22Rv1 (cell line): ENCODE measurements around the gene CPNE9.

Experiments used
- ZFX ChIP-seq: fragments of 450-650 bp; IDR thresholded peaks from 2 replicates; pipeline ENCODE4 v1.6.1; 2017; ENCODE audit warnings: antibody characterized with exemption, borderline replicate concordance
- TF ChIP-seq, protein P1 (sequence below): fragments of 450-650 bp; IDR thresholded peaks from 2 replicates; pipeline ENCODE4 v1.5.1; 2017; ENCODE audit warnings: mild to moderate bottlenecking

DNA sequence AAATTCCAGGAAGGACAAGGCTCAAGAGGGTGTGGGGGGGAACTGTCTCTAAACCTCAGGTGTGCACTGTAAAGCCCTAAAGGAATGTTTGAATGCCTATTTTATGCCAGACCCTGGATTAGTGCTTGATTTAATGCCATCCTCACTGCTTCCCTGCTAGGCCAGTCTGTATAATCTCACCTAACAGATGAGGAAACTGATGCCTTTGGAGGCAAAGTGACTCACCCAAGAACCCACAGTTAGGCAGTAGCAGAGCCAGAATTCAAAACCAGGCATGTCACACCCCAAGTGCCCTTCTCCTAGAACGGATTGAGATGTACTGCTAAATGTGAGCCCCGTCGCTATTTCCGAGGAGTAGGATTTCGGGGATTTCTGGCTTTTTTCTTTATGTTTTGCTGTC lies 58.3 kb downstream of the CPNE9 start:
- TF ChIP-seq, protein P1, sequence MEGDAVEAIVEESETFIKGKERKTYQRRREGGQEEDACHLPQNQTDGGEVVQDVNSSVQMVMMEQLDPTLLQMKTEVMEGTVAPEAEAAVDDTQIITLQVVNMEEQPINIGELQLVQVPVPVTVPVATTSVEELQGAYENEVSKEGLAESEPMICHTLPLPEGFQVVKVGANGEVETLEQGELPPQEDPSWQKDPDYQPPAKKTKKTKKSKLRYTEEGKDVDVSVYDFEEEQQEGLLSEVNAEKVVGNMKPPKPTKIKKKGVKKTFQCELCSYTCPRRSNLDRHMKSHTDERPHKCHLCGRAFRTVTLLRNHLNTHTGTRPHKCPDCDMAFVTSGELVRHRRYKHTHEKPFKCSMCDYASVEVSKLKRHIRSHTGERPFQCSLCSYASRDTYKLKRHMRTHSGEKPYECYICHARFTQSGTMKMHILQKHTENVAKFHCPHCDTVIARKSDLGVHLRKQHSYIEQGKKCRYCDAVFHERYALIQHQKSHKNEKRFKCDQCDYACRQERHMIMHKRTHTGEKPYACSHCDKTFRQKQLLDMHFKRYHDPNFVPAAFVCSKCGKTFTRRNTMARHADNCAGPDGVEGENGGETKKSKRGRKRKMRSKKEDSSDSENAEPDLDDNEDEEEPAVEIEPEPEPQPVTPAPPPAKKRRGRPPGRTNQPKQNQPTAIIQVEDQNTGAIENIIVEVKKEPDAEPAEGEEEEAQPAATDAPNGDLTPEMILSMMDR = no peak
- TF ChIP-seq ZFX = no peak
